Transverse colon (tissue), 4 donors: ENCODE data around the gene COL11A2. TPM values are rescaled to one million over a fixed set of nuclear protein-coding genes. Genes with fewer than 3 reads are reported as not detected.

ENCODE experiments used
- DNase-seq: peaks from one replicate; pipeline ENCODE4 v3.0.0-alpha.2; 2019
- H3K27ac ChIP-seq, 4 donors: fragments of 200-600 bp; sonication (generic); 2 replicates each; pipeline ENCODE4 v1.5.1; 2016 to 2018; ENCODE audit warnings: inconsistent platforms in 4 of 4
- H3K27me3 ChIP-seq: fragments of 200-600 bp; sonication (generic); 2 replicates; pipeline ENCODE4 v1.5.1; 2017; ENCODE audit warnings: inconsistent platforms
- H3K36me3 ChIP-seq, 4 donors: fragments of 200-600 bp; sonication (generic); 2 replicates each; pipeline ENCODE4 v1.5.1; 2017 to 2019; ENCODE audit warnings: inconsistent platforms in 4 of 4
- H3K4me1 ChIP-seq, 4 donors: fragments of 200-600 bp; sonication (generic); 2 replicates each; pipeline ENCODE4 v1.5.1; 2017 to 2020; ENCODE audit warnings: inconsistent platforms in 4 of 4
- H3K4me3 ChIP-seq, 4 donors: fragments of 200-600 bp; sonication (generic); 1 replicate in 1 of 4; 2 replicates in 3 of 4; pipeline versions ENCODE4 v1.5.1 to v1.6.1; 2017 to 2019; ENCODE audit warnings: inconsistent platforms in 4 of 4
- H3K9me3 ChIP-seq, 2 donors: fragments of 200-600 bp; sonication (generic); 2 replicates each; pipeline ENCODE4 v1.5.1; 2017 to 2019; ENCODE audit warnings: inconsistent platforms in 2 of 2
- CTCF ChIP-seq, 5 experiments: fragments of 200-600 bp in 3 of 5; fragments of 450-650 bp in 2 of 5; sonication (generic) in 3 of 5; IDR thresholded peaks; 1 replicate in 2 of 5; 2 replicates in 3 of 5; pipeline ENCODE4 v1.5.1; 2016 to 2017; ENCODE audit warnings: antibody characterized with exemption in 5 of 5, inconsistent platforms in 3 of 5, mild to moderate bottlenecking in 2 of 5, moderate library complexity in 1 of 5
- EP300 ChIP-seq: sonication (generic); formaldehyde crosslinking; IDR thresholded peaks from one replicate; pipeline ENCODE4 v1.6.1; 2017; ENCODE audit warnings: antibody characterized with exemption, low read depth
- POLR2A ChIP-seq: fragments of 450-650 bp; IDR thresholded peaks from one replicate; pipeline ENCODE4 v1.6.1; 2016; ENCODE audit warnings: antibody characterized with exemption, mild to moderate bottlenecking, moderate library complexity
- POLR2AphosphoS5 ChIP-seq, 3 donors: sonication (generic); formaldehyde crosslinking; IDR thresholded peaks; one replicate each; pipeline ENCODE4 v1.6.1; 2016; ENCODE audit warnings: antibody characterized with exemption in 3 of 3
- WGBS, 2 donors: methylation state at CpG; one replicate each; pipeline ENCODE4 v1.1.5; 2018; ENCODE audit warnings: low coverage in 1 of 2; 5-methylcytosine and 5-hydroxymethylcytosine counted together
- in situ Hi-C, 4 donors: fragments of 200-750 bp; cut with MboI; loops; one replicate each; pipeline versions ENCODE4 v1.15.0 to v1.15.1; 2017; ENCODE audit warnings: low sequenced_read_pairs in 3 of 4, low pct_ligation_motif_present in 1 of 4, low pct_unique_long_range_greater_than_20kb in 1 of 4
- intact Hi-C: fragments of 100-400 bp; cut with DNase I; formaldehyde crosslinking; loops from one replicate; pipeline ENCODE4 v1.15.1; 2023; ENCODE audit warnings: low total_unique reads
- total RNA-seq, 4 donors: library from RNA; depleted of rRNA; stranded (reverse); fragments of >200 nt; gene quantifications; one replicate each; pipeline ENCODE4 v1.1.0, GENCODE V29; 2016

Gene COL11A2
- total RNA-seq, 4 donors from 2014 or later, result 0.14 to 0.79 (median 0.75) TPM; not detected in 1

DNA sequence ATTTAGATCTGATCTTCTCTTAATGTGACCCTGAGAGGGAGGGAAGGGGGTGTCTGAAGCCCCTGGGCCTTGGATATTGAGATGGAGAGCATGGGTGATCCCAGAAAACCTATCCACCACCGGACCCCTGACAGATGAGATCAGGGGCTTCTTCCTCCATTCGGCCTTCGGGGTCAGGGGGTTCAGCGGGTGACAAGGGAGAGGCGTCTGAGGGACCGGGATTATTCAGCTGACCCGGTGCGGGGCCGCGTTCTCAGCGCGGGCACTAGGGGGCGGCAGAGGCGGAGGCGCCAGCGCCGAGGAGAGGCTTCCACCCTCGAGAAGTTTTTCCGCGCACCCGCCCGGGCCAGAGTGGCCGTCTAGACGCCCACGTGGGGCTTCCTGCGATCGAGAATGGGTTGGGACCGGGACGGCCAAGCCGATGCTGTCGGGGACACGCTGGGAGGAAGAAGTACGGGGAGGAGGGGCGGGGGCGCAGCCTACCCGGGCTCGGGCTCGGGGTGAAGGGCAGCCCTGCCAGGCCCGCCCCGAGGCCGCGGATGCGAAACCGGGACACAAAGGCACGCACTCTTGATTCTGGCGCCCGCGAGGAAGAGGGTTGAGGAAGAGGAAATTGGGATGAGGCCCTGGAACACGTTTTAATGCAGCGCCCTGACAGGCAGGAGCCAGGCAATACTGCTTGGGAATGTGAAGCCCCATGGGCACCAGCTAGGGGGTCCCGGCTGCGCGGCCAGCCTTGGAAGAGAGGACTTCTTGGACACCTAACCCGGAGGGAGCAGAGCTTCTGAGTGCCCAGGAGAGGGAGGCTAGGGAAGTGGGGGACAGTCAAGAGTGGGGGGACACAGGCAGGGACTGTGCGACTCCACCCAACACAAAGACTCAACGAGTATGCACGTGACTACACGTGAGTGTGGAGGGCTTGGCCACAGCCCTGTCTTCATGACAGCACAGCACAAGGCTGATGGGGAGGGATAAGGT, 30.6 kb downstream of the COL11A2 start:
- Histone ChIP-seq H3K4me1 (peaks cover 4 to 17% (median 15%) of the 10 kb centered on the region in 4 donors), H3K27ac (peak overlapping the region; percentile 58 to 82 (median 74)), H3K27me3 (no peaks in the 10 kb centered on the region), H3K36me3 (no peaks in the 10 kb centered on the region), H3K9me3 (no peaks in the 10 kb centered on the region), H3K4me3 (peak overlapping the region; percentile 34 to 53 (median 38))
- intact Hi-C loops (loop anchor here (10.0 kb wide), 1 partner anchor 83 kb away; no protein-coding TSS in a partner anchor), in situ Hi-C loops (loop anchor here in 2 of 4 donors (10.0 kb wide), 1 partner anchor 83 kb away; no protein-coding TSS in a partner anchor)
- TF ChIP-seq CTCF (IDR thresholded peaks at IDR 0.05), result peak; percentile 94 to 96 (median 94)
- TF ChIP-seq EP300, result no peak
- no peak for TF ChIP-seq POLR2A
- peak; percentile 85 for DNase-seq
- 15% methylated on average over 23 of the region's 58 CpGs; no CpG with 5 or more reads in 1 of the 2 donors for WGBS, 2 donors

- no peaks in the 10 kb centered on the region for H3K36me3 ChIP-seq
- intact Hi-C loops, result loop anchor here (10.0 kb wide), 1 partner anchor 84 kb away; no protein-coding TSS in a partner anchor
- H3K4me3 ChIP-seq, result peak overlapping the region in 2 of 4 donors; percentile 41 to 53
- WGBS, 2 donors, result 23% methylated on average over 13 of the region's 13 CpGs; no CpG with 5 or more reads in 1 of the 2 donors
- H3K27ac ChIP-seq, result peak overlapping the region; percentile 58 to 82 (median 74)
- H3K27me3 ChIP-seq, result no peaks in the 10 kb centered on the region
- DNase-seq, result peak; percentile 78
- peaks cover 4 to 17% (median 15%) of the 10 kb centered on the region in 4 donors for H3K4me1 ChIP-seq
- TF ChIP-seq EP300 (no peak), POLR2AphosphoS5 (IDR thresholded peaks at IDR 0.05) (peak in 2 of 3 donors; percentile 10 to 16)
- no peaks in the 10 kb centered on the region for H3K9me3 ChIP-seq
- in situ Hi-C loops, result loop anchor here in 2 of 4 donors (10.0 kb wide), 1 partner anchor 84 kb away; no protein-coding TSS in a partner anchor
These were observed 31.4 kb downstream of the COL11A2 start for GRCh38 chr6:33160728-33161344.

- H3K27ac ChIP-seq, result peak overlapping the region in 2 of 4 donors; percentile 77 to 82
- H3K36me3 ChIP-seq, result no peaks in the 10 kb centered on the region
- H3K27me3 ChIP-seq, result no peaks in the 10 kb centered on the region
- 95% methylated on average over 11 of the region's 11 CpGs; no CpG with 5 or more reads in 1 of the 2 donors for WGBS, 2 donors
- no peak for DNase-seq
- intact Hi-C loops (loop anchor here (10.0 kb wide), 1 partner anchor 85 kb away; no protein-coding TSS in a partner anchor), in situ Hi-C loops (loop anchor here in 2 of 4 donors (10.0 kb wide), 1 partner anchor 85 kb away; no protein-coding TSS in a partner anchor)
- no peak overlapping the region for H3K4me3 ChIP-seq
- H3K9me3 ChIP-seq, result no peaks in the 10 kb centered on the region
- H3K4me1 ChIP-seq, result peaks cover 4 to 17% (median 15%) of the 10 kb centered on the region in 4 donors
- TF ChIP-seq CTCF (IDR thresholded peaks at IDR 0.05) (no peak), EP300 (no peak), POLR2A (no peak), POLR2AphosphoS5 (IDR thresholded peaks at IDR 0.05) (no peak)
These were observed 32.2 kb downstream of the COL11A2 start for GRCh38 chr6:33160096-33160495.

DNA sequence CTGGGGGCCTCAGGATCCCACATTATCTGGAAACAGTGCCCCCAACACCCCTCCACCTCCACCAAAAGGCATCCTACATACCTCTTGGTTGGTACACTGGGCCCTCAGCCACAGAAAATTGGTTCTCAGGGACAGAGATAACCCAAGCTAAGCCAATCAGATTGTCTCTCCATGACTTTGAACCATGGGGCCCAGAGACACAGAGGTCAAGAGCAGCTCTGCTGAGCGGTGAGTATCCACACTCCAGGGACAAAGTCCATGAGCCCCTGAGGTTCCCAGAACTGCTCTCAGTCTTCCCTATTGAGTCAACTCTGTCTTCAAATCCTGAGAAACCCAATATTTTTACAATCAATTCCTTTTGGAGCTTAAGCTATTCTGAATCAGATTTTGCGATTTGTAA, 35.3 kb downstream of the COL11A2 start:
- TF ChIP-seq POLR2A, result no peak
- TF ChIP-seq POLR2AphosphoS5 (IDR thresholded peaks at IDR 0.05), result no peak
- no peak for TF ChIP-seq CTCF (IDR thresholded peaks at IDR 0.05)
- TF ChIP-seq EP300, result no peak
- Histone ChIP-seq H3K4me3 (no peak overlapping the region), H3K4me1 (peaks cover 4 to 15% (median 15%) of the 10 kb centered on the region in 4 donors), H3K27me3 (peaks cover 5% of the 10 kb centered on the region), H3K36me3 (no peaks in the 10 kb centered on the region), H3K9me3 (peaks cover 0 to 6% of the 10 kb centered on the region in 2 donors), H3K27ac (no peak overlapping the region)
- in situ Hi-C loops, result no loop called here
- intact Hi-C loops, result no loop called here
- DNase-seq, result no peak
- 81 to 90% methylated on average over 2 of the region's 2 CpGs for WGBS, 2 donors
